Measurements from ENCODE around the gene IER3.

Gene IER3

DNA sequence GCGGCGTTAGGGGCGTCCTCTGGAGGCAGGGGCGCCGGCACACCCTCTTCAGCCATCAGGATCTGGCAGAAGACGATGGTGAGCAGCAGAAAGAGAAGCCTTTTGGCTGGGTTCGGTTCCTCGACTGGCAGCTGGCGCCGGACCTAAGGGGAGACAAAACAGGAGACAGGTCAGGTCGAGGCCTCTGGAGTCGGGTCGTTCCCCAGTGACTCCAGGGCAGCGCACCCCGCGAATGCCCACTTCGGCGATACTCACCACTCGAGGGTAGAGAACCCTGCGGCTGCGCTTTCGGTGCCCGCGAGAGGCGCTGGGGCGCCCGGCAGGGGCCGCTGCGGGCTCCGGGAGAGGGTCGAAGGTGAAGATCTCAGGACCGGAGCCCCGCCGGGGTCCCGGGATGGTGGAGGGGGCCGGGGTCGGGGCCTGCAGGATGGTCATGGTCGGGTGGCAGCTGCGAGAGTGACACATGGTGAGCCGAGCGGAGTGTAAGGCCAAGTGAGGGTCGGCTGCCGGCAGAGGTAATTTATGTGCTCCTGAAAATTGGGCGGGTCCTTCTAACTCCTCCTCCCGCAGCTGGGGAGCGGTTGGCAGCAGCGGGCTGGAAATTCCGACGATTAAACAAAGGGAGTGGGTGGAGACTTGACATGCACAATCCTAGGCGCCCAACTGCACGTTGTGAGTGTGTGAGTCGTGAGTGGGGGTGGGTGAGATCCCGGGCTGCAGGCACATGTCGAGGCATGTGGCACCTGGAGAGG is at the start of gene IER3:
Gene IER3, minus strand, starts transcription at position 494 of the 752 bp plus-strand sequence. Its CDS starts 29 bp downstream, at position 465.
- in situ Hi-C loops (cut with HindIII; ENCODE audit: low sequenced_read_pairs) = loop anchor here (25.0 kb wide), 1 partner anchor 143 kb away; the partner anchor contains the start of gene DDR1

DNA sequence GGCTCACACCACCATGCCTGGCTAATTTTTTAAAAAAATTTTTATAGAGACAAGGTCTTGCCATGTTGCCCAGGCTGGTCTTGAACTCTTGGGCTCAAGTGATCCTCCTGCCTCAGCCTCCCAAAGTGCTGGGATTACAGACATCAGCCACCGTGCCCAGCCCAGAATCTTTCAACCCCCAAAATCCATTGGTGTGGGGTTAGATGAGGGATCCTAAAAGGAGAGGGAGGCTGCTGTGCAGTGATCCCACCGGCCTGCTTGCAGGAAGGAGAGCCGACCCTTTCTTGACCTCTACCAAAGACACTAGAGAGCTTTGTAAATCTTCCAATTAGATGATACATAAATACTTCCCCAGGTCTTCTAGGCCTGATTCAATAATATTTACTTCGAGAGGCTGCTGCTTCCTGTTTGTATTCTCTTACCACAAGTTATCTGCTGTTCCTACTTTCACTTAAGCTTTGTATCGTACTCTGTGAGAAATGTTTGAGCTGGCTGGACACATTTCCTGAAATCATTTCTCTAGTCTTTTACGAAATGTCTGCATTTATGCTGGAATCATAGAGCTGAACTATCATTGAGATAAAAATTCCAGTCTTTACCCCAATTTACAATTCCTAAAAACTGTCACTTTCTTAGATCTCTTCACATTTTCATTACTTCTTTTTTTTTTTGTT is 49.3 kb upstream of the IER3 start:
- in situ Hi-C loops (cut with HindIII; ENCODE audit: low sequenced_read_pairs) = no loop called here

DNA sequence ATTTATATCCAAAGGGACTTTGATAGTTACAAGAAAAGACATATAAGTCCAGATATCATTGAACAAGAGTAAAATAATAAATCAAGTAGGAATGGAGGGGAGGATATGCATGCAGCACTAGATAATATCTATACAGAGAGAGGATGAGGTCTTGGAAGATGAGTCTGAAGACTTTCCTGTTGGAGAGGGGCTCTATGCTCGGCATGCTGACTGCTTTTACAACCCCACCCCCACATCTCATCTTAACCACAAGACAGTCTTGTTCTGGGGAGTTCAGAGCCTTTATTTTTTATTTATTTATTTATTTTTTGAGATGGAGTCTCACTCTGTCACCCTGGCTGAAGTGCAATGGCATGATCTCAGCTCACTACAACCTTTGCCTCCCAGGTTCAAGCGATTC is 48.4 kb upstream of the IER3 start:
- in situ Hi-C loops (cut with HindIII; ENCODE audit: low sequenced_read_pairs) = no loop called here

- in situ Hi-C loops (cut with HindIII; ENCODE audit: low sequenced_read_pairs) = no loop called here
Observed at GRCh38 chr6:30790724-30791383, 46.5 kb upstream of the IER3 start.

GRCh38 chr6:30789606-30790005 is 45.3 kb upstream of the IER3 start:
- in situ Hi-C loops (cut with HindIII; ENCODE audit: low sequenced_read_pairs) = no loop called here

DNA sequence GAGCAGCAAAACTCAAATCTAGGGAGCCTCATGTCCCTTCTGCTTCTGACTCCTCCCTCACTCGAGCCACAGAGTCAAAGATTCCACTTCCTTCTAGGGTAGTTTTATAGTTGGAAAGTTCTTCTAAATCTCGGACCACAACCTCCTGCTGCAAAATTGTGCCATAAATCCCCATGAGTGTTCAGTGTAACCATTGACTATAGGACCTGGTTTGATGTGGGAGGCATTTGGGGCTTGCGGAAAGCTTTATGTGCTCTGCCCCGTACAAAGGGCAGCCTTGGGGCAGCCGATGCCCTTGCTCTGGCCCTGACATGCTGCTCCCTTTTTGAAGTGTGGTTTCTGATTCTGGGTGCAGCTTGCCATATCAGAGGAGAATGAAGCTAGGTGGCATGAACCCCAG is 43.6 kb upstream of the IER3 start:
- in situ Hi-C loops (cut with HindIII; ENCODE audit: low sequenced_read_pairs) = no loop called here

GRCh38 chr6:30782425-30783014 is 38.2 kb upstream of the IER3 start:
- in situ Hi-C loops (cut with HindIII; ENCODE audit: low sequenced_read_pairs) = no loop called here

DNA sequence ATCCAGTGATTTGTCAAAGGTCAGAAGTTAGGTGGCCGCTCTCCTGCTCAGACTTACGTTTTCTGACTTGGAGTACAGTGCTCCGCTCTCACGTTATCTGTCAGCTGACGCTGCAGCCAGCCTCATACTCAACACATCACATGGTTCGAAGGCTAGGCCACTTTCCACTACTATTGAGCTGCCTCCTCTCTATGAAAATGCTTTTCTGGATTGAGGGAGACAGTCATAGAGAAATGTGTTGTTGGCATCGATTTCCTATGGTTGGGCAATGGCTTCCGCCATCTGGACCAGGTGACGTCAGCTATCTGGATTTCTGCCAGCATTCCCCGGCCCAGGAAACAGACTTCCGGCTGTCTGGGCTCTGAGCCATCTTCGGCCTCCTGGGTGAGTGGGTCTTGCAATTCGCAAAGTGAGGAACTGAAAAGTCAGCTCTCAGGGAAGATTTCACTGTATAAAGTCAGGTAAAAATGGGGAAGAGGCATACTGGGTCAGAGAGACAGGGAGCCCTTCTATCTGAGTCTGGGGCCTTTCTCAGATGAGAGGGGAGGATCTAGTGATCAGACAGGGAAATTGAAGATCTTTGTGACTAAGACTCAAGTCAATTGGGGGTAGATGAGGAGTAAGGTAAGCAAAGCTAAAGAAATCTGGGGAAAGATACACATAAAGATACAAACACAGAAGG is 37.5 kb upstream of the IER3 start:
- in situ Hi-C loops (cut with HindIII; ENCODE audit: low sequenced_read_pairs) = no loop called here

DNA sequence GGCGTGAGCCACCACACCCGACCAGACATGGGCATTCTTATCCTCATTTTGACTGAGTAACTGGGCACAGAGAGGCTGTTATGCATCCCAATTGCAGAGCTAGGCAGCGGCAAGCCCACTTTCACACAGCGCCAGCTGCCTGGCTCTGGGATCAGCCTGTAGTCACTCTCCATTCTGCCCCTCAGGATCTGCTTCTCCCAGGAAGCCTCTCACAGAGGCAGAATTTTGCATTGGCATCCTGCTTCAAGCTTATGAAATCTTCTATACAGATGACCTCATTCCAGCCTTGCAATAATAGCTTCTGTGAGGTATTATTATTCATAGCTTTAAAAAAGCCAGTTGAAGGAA is 37.0 kb upstream of the IER3 start:
- in situ Hi-C loops (cut with HindIII; ENCODE audit: low sequenced_read_pairs) = no loop called here

- in situ Hi-C loops (cut with HindIII; ENCODE audit: low sequenced_read_pairs) = no loop called here
Observed at GRCh38 chr6:30780642-30780920, 36.2 kb upstream of the IER3 start.

DNA sequence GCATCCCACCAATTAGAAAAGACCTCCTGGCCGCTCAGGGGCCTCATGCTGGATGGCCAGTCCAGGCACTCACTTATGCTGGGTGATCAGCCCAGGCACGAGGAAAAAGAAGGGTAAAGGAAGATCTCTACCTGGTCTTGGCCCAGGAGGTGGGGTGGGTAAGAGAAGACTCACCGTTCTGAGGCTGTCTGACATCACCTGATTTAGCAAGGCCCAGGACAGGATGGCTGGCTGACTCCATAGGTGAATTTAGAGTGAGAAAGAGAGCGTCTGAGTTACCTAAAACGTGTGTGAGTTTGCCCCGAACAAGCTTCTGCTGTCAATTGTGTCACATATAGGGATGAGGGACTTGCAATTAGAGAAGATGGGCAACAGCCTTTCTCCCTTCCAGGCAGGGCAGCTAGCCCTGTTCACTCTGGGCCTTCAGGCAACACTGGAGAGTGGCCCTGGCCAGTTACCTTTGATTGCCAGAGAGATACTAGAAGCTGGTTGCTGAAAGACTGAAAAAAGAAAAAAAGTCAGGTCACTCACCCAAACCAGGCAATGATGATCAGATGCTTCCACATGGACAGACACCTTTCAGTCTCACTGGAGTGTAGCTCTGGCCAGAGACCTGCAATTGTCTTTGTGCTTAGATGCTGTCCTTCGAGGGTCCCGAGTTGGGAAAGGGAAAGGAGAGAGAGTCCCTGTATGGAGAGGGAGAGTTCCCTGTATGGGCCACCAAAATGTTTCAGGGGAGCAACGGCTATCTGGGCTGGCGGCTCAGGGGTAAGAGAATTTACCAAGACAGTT is 35.7 kb upstream of the IER3 start:
- in situ Hi-C loops (cut with HindIII; ENCODE audit: low sequenced_read_pairs) = no loop called here

DNA sequence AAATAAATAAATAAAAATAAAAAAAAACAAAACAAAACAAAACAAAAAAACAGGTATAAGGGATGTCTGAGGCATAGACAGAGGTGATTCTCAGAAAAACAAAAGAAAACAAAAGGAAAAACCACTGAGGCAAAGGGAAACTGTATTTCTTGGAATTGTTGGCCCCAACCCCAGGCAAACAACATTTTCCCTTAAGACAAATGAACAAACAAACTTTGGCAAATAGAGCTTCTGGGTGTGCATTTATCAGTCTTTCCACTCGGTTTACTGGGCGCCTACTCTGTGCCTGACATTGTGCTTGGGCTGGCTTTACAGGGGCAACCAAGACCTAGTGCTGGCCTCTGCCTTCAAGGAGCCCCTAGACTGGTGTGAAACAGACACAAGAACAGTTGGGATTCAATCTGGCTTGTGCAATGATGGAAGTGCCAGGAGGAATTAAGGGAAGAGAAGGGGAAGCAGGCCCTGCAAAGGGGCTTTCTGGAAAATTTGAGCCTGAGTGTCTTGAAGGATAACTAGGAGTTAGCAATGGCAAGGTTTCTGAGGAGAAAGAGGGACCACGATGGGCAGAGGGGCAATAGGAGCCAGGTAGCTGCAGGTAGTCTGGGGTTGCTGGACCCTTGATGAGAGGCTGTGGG is 33.8 kb upstream of the IER3 start:
- in situ Hi-C loops (cut with HindIII; ENCODE audit: low sequenced_read_pairs) = no loop called here

DNA sequence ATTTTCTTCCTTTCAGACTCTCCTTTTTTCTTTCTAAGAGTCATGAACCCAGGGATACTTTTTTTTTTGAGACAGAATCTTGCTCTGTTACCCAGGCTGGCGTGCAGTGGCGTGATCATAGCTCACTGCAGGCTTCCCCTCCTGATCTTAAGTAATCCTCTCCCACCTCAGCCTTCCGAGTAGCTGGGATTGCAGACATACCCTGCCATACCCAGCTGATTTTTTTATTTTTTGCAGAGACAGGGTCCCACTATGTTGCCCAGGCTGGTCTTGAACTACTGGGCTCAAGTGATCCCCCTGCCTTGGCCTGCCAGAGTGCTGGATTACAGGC is 32.8 kb upstream of the IER3 start:
- in situ Hi-C loops (cut with HindIII; ENCODE audit: low sequenced_read_pairs) = no loop called here

DNA sequence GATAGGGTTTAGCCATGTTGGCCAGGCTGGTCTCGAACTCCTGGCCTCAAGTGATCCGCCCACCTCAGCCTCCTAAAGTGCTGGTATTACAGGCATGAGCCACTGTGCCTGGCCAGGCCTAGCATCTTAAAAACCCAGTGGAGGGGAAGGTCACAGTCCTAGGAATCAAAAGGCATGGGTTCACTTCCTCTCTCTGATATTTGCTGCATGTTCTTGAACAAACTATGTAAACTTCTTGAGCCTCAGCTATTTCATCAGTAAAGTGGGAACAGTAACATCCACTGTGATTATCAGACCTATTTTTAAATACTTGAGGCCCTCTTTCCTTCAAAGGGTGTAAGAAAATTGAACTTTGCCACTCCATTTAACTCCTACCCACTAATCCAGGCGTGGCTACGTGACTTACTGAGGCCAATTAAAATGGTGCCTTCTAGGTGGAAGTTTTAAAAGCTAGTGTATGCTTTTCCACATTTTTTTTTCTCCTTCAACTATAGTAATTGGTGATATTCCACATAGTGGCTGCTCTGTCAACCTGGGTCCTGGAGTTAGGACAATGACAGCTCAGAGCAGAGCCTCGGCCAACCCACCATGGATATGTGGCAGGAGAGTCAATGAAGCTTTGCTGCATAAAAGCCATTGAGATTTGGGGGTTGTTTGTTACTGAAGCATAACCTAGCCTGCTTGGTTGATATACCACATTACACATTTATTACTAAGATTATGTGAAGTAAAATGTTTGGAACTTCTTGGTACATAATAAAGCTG is 32.2 kb upstream of the IER3 start:
- in situ Hi-C loops (cut with HindIII; ENCODE audit: low sequenced_read_pairs) = no loop called here

- in situ Hi-C loops (cut with HindIII; ENCODE audit: low sequenced_read_pairs) = no loop called here
Observed at GRCh38 chr6:30775104-30775503, 30.8 kb upstream of the IER3 start.

GRCh38 chr6:30774701-30775100 is 30.4 kb upstream of the IER3 start:
- in situ Hi-C loops (cut with HindIII; ENCODE audit: low sequenced_read_pairs) = no loop called here

- in situ Hi-C loops (cut with HindIII; ENCODE audit: low sequenced_read_pairs) = no loop called here
Observed at GRCh38 chr6:30770592-30770991, 26.2 kb upstream of the IER3 start.

DNA sequence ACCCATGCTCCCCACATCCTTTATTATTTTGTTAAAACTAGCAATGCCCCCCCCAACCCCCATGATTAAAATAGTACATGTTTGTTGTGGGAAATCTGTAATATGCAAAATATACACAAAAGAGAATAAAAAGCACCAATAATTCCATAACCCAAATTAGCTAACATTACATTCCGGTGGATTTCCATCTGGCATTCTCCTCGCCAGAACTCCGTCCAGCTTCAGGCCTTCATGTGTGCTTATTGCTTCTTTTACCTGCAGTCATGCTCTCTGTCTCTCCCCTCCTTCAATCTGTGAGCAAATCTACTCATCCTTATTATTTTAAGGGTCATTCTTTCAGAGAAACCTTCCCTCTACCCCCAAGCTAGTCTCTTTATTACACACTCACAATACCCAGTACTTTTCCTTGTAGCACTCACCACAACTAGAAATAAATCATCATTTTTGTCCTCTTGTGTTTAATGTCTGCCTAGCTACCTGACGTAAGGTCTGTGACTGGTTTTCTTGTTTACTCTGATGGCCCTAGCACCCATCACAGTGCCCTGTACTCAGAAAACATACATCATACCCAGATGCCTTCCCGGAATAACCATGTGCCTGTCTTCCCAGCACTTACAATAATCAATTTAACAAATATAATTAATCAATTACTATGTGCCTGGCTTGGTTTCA is 25.6 kb upstream of the IER3 start:
- in situ Hi-C loops (cut with HindIII; ENCODE audit: low sequenced_read_pairs) = no loop called here

All from DLD1 (cell line).